Endothelial cell of umbilical vein (primary cell): ENCODE data around the gene HSD17B2. TPM values are rescaled to one million over a fixed set of nuclear protein-coding genes. Genes with fewer than 3 reads are reported as not detected.

Source experiments
- BruUV-seq: library from RNA; stranded (reverse); fragments of 400-500 nt; replicated peaks from 2 replicates; lab custom pipeline; 2021; lab: Mats Ljungman, UMichigan
- CTCF ChIA-PET: fragments of 300-600, 350-600 bp; sonication (Branson Sonifier 250); formaldehyde crosslinking; loops from one replicate; lab custom pipeline; 2021; ENCODE audit warnings: antibody characterized with exemption, inconsistent platforms; lab: Charles Lee
- POLR2A ChIA-PET: fragments of 300-600, 350-600 bp; sonication (Branson Sonifier 250); formaldehyde crosslinking; loops from one replicate; lab custom pipeline; 2021; ENCODE audit warnings: antibody characterized with exemption, inconsistent platforms; lab: Charles Lee
- DNase-seq: peaks from one replicate; pipeline ENCODE4 v3.0.0-alpha.2; 2011; ENCODE audit warnings: low read depth, low spot score
- FAIRE-seq: peaks from 2 replicates; lab custom pipeline; 2011; peaks lifted over from hg19 to GRCh38; lab: Jason Lieb, UNC
- H2AFZ ChIP-seq: 2 replicates; pipeline ENCODE4 v1.6.0; 2012; ENCODE audit warnings: low read depth, low read length, control low read depth, inconsistent platforms
- H3K27ac ChIP-seq: 2 replicates; pipeline ENCODE4 v1.5.1; 2011; ENCODE audit warnings: low read depth, mild to moderate bottlenecking, control low read depth, low read length, moderate library complexity; ENCODE audit not compliant: insufficient read depth
- H3K27me3 ChIP-seq, 2 experiments: 2 replicates each; pipeline versions ENCODE4 v1.6.0 to v1.6.1; 2011; ENCODE audit warnings: low read length in 2 of 2, mixed read lengths in 1 of 2; ENCODE audit not compliant: control insufficient read depth in 2 of 2, insufficient read depth in 2 of 2
- H3K36me3 ChIP-seq, 2 experiments: 2 replicates in 1 of 2; 3 replicates in 1 of 2; pipeline ENCODE4 v1.5.1; 2011; ENCODE audit warnings: low read length in 2 of 2, mild to moderate bottlenecking in 1 of 2, moderate library complexity in 1 of 2; ENCODE audit not compliant: control insufficient read depth in 2 of 2, insufficient read depth in 2 of 2; ENCODE audit errors: extremely low read depth in 1 of 2
- H3K4me1 ChIP-seq: 3 replicates; pipeline ENCODE4 v1.5.1; 2011; ENCODE audit warnings: mild to moderate bottlenecking, low read length; ENCODE audit not compliant: control insufficient read depth, insufficient read depth; ENCODE audit errors: extremely low read depth
- H3K4me2 ChIP-seq: 2 replicates; pipeline ENCODE4 v1.6.1; 2011; ENCODE audit warnings: low read length, control low read depth, mixed read lengths; ENCODE audit not compliant: insufficient read depth
- H3K4me3 ChIP-seq, 3 experiments: fragments of 200-600 bp in 1 of 3; sonication (generic), shearing (Covaris generic) in 1 of 3; replicated peaks in 1 of 3; 2 replicates each; pipeline ENCODE4 v1.5.1; 2011 to 2016; ENCODE audit warnings: control low read depth in 3 of 3, low read length in 3 of 3, mild to moderate bottlenecking in 2 of 3, inconsistent platforms in 1 of 3, low read depth in 1 of 3, moderate library complexity in 1 of 3; ENCODE audit not compliant: insufficient read depth in 1 of 3
- H3K79me2 ChIP-seq: 2 replicates; pipeline ENCODE4 v1.6.0; 2012; ENCODE audit warnings: low read length, inconsistent platforms; ENCODE audit not compliant: control insufficient read depth, insufficient read depth
- H3K9ac ChIP-seq: replicated peaks from 2 replicates; pipeline ENCODE3; 2011; ENCODE audit warnings: low read length, control low read depth; ENCODE audit not compliant: insufficient read depth; ENCODE audit errors: extremely low read depth
- H3K9me1 ChIP-seq: replicated peaks from 3 replicates; pipeline ENCODE4 v1.6.0; 2011; ENCODE audit warnings: mild to moderate bottlenecking, low read length; ENCODE audit not compliant: control insufficient read depth, insufficient read depth; ENCODE audit errors: extremely low read depth
- H3K9me3 ChIP-seq: replicated peaks from 2 replicates; pipeline ENCODE4 v1.5.1; 2012; ENCODE audit warnings: low read length, inconsistent platforms; ENCODE audit not compliant: control insufficient read depth, insufficient read depth
- H4K20me1 ChIP-seq: replicated peaks from 2 replicates; pipeline ENCODE3; 2011; ENCODE audit warnings: mild to moderate bottlenecking, low read length; ENCODE audit not compliant: control insufficient read depth, insufficient read depth; ENCODE audit errors: extremely low read depth
- CTCF ChIP-seq, 2 donors: IDR thresholded peaks; 1 replicate in 1 of 2; 2 replicates in 1 of 2; pipeline ENCODE4 v1.5.1; 2011; ENCODE audit warnings: low read length in 2 of 2, mild to moderate bottlenecking in 2 of 2, moderate library complexity in 2 of 2, control low read depth in 1 of 2, inconsistent platforms in 1 of 2, low read depth in 1 of 2; ENCODE audit not compliant: insufficient read depth in 1 of 2; ENCODE audit errors: extremely low read depth in 1 of 2
- EZH2 ChIP-seq: IDR thresholded peaks from 2 replicates; pipeline ENCODE4 v1.6.1; 2012; ENCODE audit warnings: borderline replicate concordance, low read depth, mild to moderate bottlenecking, moderate library complexity, low read length, inconsistent platforms; ENCODE audit not compliant: severe bottlenecking
- FOS ChIP-seq: IDR thresholded peaks from 2 replicates; pipeline ENCODE4 v1.6.1; 2011; ENCODE audit warnings: mild to moderate bottlenecking, low read length, moderate library complexity, borderline replicate concordance; ENCODE audit not compliant: insufficient read depth
- GATA2 ChIP-seq: IDR thresholded peaks from 2 replicates; pipeline ENCODE4 v1.7.0; 2011; ENCODE audit warnings: low read depth, mild to moderate bottlenecking, moderate library complexity, mixed read lengths, low read length; ENCODE audit not compliant: insufficient read length, insufficient read depth
- JUN ChIP-seq: IDR thresholded peaks from 2 replicates; pipeline ENCODE4 v1.6.1; 2011; ENCODE audit warnings: borderline replicate concordance, low read depth; ENCODE audit not compliant: insufficient read length, insufficient read depth
- MYC ChIP-seq: IDR thresholded peaks from one replicate; pipeline ENCODE4 v1.6.1; 2011; ENCODE audit warnings: mild to moderate bottlenecking, low read depth, low read length
- POLR2A ChIP-seq: IDR thresholded peaks from 2 replicates; pipeline ENCODE4 v1.6.1; 2012; ENCODE audit warnings: low read depth, mild to moderate bottlenecking, control low read depth, low read length
- POLR2AphosphoS5 ChIP-seq: IDR thresholded peaks from 2 replicates; pipeline ENCODE4 v1.6.1; 2012; ENCODE audit warnings: low read depth, mild to moderate bottlenecking, control low read depth, low read length, moderate library complexity; ENCODE audit not compliant: insufficient read depth
- dilution Hi-C: fragments of 300-500 bp; cut with MboI; formaldehyde crosslinking; loops from one replicate; pipeline ENCODE4 v1.15.0; 2019; ENCODE audit warnings: low sequenced_read_pairs; ENCODE audit not compliant: extremely low pct_ligation_motif_present
- intact Hi-C: fragments of 100-400 bp; cut with micrococcal nuclease; formaldehyde crosslinking; loops from one replicate; pipeline ENCODE4 v1.10.0; 2022
- polyA plus RNA-seq, 4 experiments: library from polyadenylated mRNA; depleted of rRNA in 3 of 4; stranded (reverse) in 3 of 4; unstranded in 1 of 4; fragments of >200 nt; gene quantifications; 2 replicates each; pipeline versions ENCODE4 v1.2.1 to v1.2.3, GENCODE V29; 2011 to 2012; ENCODE audit warnings: missing spikeins in 1 of 4
- total RNA-seq: library from RNA; stranded (reverse); gene quantifications from 2 replicates; pipeline ENCODE4 v1.2.3, GENCODE V29; 2021
- TF ChIP-seq, protein P1 (sequence below): IDR thresholded peaks from 2 replicates; pipeline ENCODE4 v1.6.1; 2011; ENCODE audit not compliant: insufficient read depth, insufficient read length

Gene HSD17B2
- total and polyA plus RNA-seq, 2 donors (not counting 3 experiments of a cell fraction or from before 2014, with no cell fraction given) = 1.2 to 4.5 TPM

- Histone ChIP-seq H3K4me2 (no peak overlapping the region), H3K36me3 (no peaks in the 10 kb centered on the region), H4K20me1 (no peaks in the 10 kb centered on the region), H3K4me1 (peaks cover 12% of the 10 kb centered on the region), H3K27ac (no peak overlapping the region), H3K9ac (no peak overlapping the region), H3K4me3 (no peak overlapping the region), H3K79me2 (no peaks in the 10 kb centered on the region), H3K27me3 (peaks cover 0 to 1% of the 10 kb centered on the region in 2 experiments), H3K9me3 (peaks cover 4% of the 10 kb centered on the region), H2AFZ (no peak overlapping the region), H3K9me1 (no peaks in the 10 kb centered on the region)
- no TSS peak for BruUV-seq
- intact Hi-C loops (no loop called here), dilution Hi-C loops (no loop called here)
- ChIA-PET CTCF (no interaction called here), POLR2A (no interaction called here)
- FAIRE-seq (no peak), DNase-seq (no peak)
- TF ChIP-seq EZH2 (no peak), POLR2AphosphoS5 (no peak), GATA2 (no peak), CTCF (IDR thresholded peaks at IDR 0.05; ENCODE audit: extremely low read depth in 1 of 2, insufficient read depth in 1 of 2, low read depth in 1 of 2, low read length in 2 of 2) (no peak), MYC (no peak), JUN (no peak), POLR2A (no peak), FOS (no peak)
- TF ChIP-seq, protein P1, sequence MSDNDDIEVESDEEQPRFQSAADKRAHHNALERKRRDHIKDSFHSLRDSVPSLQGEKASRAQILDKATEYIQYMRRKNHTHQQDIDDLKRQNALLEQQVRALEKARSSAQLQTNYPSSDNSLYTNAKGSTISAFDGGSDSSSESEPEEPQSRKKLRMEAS = no peak
Observed at GRCh38 chr16:82006036-82006435, 29.0 kb upstream of the HSD17B2 start.
